Mucosa of descending colon (tissue), 3 donors: ENCODE data around the gene CNIH3. TPM values are rescaled to one million over a fixed set of nuclear protein-coding genes. Genes with fewer than 3 reads are reported as not detected.

Experiments
- ATAC-seq: fragments of 200-7000 bp; cut with Tn5 transposase; one replicate; pipeline ENCODE4 v1.9.1; 2020; ENCODE audit warnings: mild to moderate bottlenecking, moderate library complexity
- DNase-seq, 3 donors: peaks; one replicate each; pipeline ENCODE4 v3.0.0-alpha.2; 2020
- H3K36me3 ChIP-seq: fragments of 200-600 bp; one replicate; pipeline ENCODE4 v1.8.0; 2021; ENCODE audit warnings: low read depth, mild to moderate bottlenecking
- H3K4me1 ChIP-seq: fragments of 200-600 bp; one replicate; pipeline ENCODE4 v1.8.0; 2021; ENCODE audit warnings: low read depth, mild to moderate bottlenecking
- H3K4me3 ChIP-seq: fragments of 200-600 bp; one replicate; pipeline ENCODE4 v1.8.0; 2021; ENCODE audit warnings: mild to moderate bottlenecking
- H3K9me3 ChIP-seq: fragments of 200-600 bp; one replicate; pipeline ENCODE4 v1.8.0; 2021; ENCODE audit warnings: mild to moderate bottlenecking
- intact Hi-C, 2 donors: fragments of 100-400 bp; cut with DNase I in 1 of 2; cut with micrococcal nuclease in 1 of 2; formaldehyde crosslinking; loops; one replicate each; pipeline versions ENCODE4 v1.11.0 to v1.11.1; 2022; cut with DNase I, micrococcal nuclease
- total RNA-seq, 3 donors: library from RNA; stranded (reverse); fragmentation: NEBNext Ultra II Directional in 2 of 3; extraction: Animal tissue kit (Norgen Biotek cat#: 25700) in 2 of 3; gene quantifications; one replicate each; pipeline versions ENCODE4 v1.2.1 to v1.2.4, GENCODE V29; 2021 to 2023
- TF ChIP-seq, protein P1 (sequence below): fragments of 200-600 bp; IDR thresholded peaks from one replicate; pipeline ENCODE4 v1.8.0; 2022; ENCODE audit warnings: antibody characterized with exemption, mild to moderate bottlenecking
- donor health status: DM: no; HTN: no; CAD: no; lungs with moderate emphysema.
- donor health status: DM: no; HTN: no; CAD: no.
- donor health status: DM: no; HTN: yes; CAD: no.

The CNIH3 gene
- total RNA-seq, 3 donors from 2014 or later, result 1.0 to 2.5 (median 1.1) TPM

DNA sequence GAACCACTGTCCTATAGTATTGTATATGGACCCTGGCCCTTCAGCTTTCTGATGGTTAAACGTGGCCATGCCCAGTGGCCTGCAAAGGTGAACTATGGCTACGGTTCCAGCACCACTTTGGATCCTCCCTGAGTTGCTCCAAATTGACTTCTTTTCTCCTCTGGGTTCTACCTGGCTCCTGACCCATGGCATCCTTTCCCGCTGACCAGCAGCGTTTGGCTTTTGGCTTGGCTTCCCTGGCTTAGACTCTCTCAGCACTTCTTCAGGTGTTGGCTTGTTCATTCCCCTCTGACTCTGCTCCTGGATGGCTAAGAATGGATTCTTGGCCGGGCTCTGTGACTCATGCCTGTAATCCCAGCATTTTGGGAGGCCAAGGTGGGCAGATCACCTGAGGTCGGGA lies 152.9 kb downstream of the CNIH3 start:
- TF ChIP-seq, protein P1, sequence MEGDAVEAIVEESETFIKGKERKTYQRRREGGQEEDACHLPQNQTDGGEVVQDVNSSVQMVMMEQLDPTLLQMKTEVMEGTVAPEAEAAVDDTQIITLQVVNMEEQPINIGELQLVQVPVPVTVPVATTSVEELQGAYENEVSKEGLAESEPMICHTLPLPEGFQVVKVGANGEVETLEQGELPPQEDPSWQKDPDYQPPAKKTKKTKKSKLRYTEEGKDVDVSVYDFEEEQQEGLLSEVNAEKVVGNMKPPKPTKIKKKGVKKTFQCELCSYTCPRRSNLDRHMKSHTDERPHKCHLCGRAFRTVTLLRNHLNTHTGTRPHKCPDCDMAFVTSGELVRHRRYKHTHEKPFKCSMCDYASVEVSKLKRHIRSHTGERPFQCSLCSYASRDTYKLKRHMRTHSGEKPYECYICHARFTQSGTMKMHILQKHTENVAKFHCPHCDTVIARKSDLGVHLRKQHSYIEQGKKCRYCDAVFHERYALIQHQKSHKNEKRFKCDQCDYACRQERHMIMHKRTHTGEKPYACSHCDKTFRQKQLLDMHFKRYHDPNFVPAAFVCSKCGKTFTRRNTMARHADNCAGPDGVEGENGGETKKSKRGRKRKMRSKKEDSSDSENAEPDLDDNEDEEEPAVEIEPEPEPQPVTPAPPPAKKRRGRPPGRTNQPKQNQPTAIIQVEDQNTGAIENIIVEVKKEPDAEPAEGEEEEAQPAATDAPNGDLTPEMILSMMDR, result no peak
- intact Hi-C loops, result no loop called here

GRCh38 chr1:224769452-224770335 lies 153.6 kb downstream of the CNIH3 start:
- peak; percentile 47 for ATAC-seq
- intact Hi-C loops, result no loop called here

More for the DNA sequence above, 152.9 kb downstream of the CNIH3 start:
- DNase-seq (no peak), ATAC-seq (no peak)
- H3K9me3 ChIP-seq, result no peaks in the 10 kb centered on the region
- no peak overlapping the region for H3K4me3 ChIP-seq
- H3K4me1 ChIP-seq, result no peaks in the 10 kb centered on the region
- H3K36me3 ChIP-seq, result no peaks in the 10 kb centered on the region

GRCh38 chr1:224770336-224770693 lies 154.2 kb downstream of the CNIH3 start:
- intact Hi-C loops, result no loop called here
- Histone ChIP-seq H3K4me3 (no peak overlapping the region), H3K9me3 (no peaks in the 10 kb centered on the region), H3K36me3 (no peaks in the 10 kb centered on the region), H3K4me1 (no peaks in the 10 kb centered on the region)
- ATAC-seq, result no peak
- TF ChIP-seq, protein P1, result no peak
- no peak for DNase-seq

More at GRCh38 chr1:224769452-224770335, 153.6 kb downstream of the CNIH3 start:
- TF ChIP-seq, protein P1, result no peak
- no peaks in the 10 kb centered on the region for H3K36me3 ChIP-seq
- DNase-seq, result no peak
- no peaks in the 10 kb centered on the region for H3K4me1 ChIP-seq
- H3K9me3 ChIP-seq, result no peaks in the 10 kb centered on the region
- no peak overlapping the region for H3K4me3 ChIP-seq

DNA sequence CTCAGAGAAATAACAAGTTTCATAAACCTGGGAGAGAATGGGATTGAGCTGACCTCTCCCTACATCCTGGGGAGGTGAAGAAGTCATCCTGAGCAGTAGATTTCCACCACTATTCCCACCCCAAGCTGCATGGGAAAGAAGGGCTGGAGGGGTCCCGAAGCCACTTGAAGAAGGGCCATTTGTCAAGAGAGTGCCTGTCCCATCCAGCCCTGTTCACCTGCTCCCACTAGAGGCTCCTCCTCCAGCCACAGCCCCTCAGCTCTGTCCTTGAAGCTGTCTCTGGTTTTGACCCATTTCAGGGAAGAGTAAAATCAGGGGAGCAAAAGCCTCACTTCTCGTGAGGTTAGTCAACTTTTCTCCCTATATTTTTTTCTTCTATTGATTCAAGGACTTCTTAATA lies 157.5 kb downstream of the CNIH3 start:
- DNase-seq, result no peak
- TF ChIP-seq, protein P1, result no peak
- intact Hi-C loops, result no loop called here
- Histone ChIP-seq H3K4me3 (no peak overlapping the region), H3K9me3 (no peaks in the 10 kb centered on the region), H3K36me3 (no peaks in the 10 kb centered on the region), H3K4me1 (no peaks in the 10 kb centered on the region)
- no peak for ATAC-seq

DNA sequence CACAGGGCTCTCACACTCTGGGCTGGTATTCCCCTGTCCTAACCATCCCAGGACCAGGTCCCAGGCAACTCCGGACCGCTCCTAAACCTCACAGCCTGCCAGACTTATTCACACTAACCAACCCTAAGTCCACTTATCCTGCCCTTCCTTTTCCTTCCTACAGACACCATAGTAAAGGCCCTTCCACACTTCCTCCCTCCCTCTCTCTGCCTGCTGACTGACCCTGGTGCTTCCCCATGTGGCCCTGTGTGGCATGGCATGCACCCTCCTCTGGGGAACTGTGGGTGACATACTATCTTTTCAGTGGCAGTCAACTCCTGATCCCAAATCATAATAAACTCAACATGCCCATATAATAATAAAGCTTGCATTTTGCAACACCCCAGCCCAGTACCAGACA lies 158.3 kb downstream of the CNIH3 start:
- ATAC-seq (peak; percentile 28), DNase-seq (no peak)
- H3K4me1 ChIP-seq, result no peaks in the 10 kb centered on the region
- no peaks in the 10 kb centered on the region for H3K36me3 ChIP-seq
- intact Hi-C loops, result no loop called here
- TF ChIP-seq, protein P1, result no peak
- H3K4me3 ChIP-seq, result no peak overlapping the region
- H3K9me3 ChIP-seq, result no peaks in the 10 kb centered on the region
